Hematopoietic multipotent progenitor cell treated with erythropoietin and hydrocortisone succinate and interleukin-3 and kit ligand, for 17 days (in vitro differentiated cells): ENCODE results near the gene NDUFAF4.
"Not testable (repeated sequence)": the region's sequence is repeated elsewhere in the genome, so short reads cannot be mapped to it uniquely, and the experiment has no call there.

ENCODE experiments used
- DNase-seq: peaks from one replicate; pipeline ENCODE4 v3.0.0-alpha.2; 2015; ENCODE audit warnings: low spot score

Gene NDUFAF4

DNA sequence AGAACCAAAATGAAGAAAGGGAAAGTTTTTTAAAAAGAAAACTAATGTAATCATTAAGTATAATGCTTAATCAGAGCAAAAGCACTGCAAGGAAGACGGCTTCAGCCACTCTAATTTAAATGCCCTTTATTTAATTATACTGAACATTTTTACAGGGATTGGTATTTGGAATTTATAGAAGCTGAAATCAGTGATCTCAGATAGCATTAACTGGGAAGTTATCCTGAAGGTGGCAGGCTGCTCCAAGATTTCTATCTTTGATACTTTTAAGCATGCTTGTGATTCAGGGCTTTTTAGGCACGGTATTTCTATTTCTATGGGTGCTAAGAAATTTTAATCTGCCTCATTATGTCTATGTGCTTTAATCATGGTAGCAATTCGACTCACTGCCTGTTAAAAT, 1.3 kb upstream of the NDUFAF4 start:
- peak; percentile 19 for DNase-seq

DNA sequence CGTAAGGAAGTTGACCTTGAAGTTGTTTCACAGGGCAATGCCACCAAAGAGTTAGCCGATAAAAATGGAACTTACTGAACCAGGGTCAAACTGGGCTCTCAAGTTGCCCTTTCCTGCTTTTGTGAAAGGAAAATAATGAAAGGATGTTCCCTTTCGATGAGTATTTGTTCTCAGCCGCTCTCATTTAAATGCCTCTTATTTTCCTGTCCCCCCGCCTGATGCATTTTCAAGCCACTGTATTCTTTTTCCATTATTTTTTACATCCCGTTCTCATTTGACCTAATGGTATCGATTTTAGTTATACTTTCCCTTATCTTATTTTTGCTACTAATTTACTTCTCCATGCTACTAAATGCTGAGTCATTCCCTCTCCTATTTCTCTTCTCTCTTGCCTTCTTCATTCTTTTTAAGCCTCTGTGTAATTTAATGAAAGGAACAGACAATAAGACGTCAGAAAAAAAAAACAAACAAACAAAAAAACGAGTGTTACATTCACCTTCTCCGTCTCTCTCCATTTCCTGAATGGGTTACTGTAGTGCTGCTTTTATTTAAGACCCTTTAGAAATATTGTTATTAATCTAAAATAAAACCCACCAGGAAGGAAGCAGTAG, 655 bp upstream of the NDUFAF4 start:
- peak; percentile 61 for DNase-seq

DNA sequence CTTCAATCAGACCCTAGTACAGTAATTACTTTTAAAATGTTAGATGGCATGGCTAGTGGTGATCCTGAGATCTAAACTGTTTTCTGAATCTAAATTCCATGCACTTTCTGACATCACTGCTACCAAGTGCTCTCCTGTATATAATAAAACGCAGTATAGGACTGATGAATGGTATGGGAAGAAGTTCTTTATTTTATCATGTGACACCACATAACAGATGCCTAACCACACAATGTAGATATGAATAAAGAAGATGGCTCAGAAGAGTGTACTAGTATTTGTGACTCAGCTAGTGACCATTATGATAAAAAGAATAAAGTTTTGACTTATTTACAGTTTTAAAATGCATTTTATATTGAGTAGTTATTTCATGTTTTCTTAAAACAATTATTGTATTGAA, 8.5 kb downstream of the NDUFAF4 start:
- DNase-seq: no peak

DNA sequence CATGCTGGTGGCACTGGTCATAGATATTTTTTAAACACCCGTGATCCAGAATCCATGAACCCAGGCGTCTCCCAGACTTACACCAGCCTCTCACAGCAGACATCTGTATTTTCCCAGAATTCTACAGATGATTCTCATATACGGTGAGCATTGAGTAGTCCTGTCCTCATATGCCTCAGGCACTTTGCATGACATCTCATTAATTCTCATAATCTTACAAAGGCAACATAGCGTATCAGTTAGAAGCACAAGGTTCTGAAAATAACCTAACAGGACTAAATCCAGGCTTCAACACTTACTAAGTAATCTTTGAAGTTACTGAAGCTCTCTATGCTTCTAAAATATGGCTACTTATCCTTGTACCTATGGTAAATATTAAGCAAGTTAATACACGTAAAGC, 8.9 kb downstream of the NDUFAF4 start:
- DNase-seq: no peak

DNA sequence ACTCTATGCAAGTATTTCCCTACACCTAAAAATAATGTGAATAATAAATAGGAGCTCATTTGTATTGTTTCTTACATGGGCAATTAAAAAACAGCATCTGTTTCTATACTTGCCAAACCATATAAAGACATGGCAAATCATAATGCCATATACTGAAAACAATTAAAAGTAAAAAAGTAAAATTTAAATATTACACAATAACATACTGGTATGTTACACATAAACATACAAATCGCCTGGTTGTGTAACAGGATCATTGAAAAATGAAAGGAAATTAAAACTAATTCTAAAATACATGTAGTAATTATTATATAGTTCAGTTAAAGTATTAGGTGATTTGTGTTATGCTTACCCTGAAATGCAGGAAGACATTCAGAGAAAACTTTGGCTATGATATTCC, 11.2 kb downstream of the NDUFAF4 start:
- DNase-seq: no peak

DNA sequence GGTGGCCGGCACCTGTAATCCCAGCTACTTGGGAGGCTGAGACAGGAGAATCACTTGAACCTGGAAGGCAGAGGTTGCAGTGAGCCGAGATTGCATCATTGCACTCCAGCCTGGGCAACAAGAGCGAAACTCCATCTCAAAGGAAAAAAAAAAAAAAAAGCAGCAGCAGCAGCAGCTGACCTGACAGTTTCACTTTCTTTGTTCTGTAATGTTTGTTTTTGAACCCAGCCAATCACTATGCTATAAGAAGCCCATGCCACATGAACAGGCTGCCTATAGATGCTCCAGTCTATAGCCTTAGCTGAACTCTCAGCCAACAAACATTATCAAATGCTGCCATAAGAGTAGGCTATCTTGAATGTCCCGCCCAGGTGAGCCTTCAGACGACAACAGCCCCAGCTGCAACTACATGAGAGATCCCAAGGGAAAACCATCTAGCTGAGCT, 12.5 kb downstream of the NDUFAF4 start:
- not testable (repeated sequence) for DNase-seq

DNA sequence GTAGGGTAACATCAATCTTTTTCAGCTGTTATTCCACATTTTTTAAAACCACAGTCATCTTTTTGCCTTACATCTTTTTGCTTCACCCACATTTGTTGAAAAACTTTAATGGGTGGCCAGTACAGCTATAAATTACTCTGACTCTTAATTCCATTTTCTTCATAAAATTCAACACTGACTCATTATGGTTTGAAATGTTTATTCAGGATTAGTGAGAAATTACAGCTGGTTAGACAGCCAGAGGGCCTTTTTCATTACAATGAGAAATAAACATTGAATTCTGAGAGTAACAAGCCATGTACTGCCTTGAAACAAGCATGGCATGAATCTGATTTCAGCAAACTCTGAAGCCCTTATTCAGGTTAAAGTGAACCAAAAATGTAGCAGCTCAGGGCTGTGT, 19.5 kb downstream of the NDUFAF4 start:
- DNase-seq: no peak

DNA sequence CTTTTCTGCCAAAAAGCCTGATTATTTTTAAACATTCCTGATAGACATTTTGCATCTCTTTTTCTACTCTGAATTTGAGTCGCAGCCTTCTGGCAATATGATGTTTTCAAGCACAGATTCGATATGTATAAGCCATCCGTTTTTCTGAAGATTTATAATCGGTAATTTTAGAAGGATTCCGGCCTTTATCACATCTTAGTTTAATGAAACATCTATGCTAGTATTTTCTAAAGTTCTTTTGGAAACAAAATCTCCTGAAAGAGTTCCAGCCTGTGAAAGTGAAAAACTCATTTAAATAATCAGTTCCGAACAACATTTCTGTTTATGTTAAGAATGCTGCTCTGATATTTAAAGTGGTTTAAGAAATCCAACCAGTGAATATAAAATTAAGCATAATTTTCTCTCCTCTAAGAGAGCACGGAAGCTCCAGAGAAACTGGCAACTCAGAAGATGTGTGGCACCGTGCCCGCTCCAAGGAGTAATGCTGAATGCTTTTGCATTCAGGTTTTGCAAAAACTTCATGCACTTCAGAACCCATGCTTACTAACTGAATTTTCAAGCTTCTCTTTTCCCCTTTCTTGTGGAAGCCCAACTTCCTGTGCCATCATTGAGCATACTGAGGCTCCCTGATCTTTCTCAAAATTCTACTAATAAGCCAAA, 20.7 kb downstream of the NDUFAF4 start:
- DNase-seq: no peak

DNA sequence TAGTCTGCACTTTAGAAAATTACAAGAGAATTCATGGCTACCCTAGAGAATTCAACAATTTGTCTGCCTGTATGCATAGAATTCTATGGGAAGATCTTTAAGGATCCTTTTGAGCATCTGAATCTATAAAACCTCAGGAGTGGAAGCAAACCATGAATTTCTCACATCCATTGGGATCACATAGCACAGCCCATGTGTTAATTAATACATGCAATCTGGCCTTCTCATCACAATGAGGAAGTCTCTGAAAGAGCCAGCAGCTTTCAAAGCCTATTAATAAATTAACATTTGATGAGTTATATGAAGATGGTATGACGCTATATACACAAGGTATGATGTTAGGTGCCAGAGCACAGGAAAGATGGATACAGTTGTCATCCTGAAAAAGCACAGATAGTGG, 24.7 kb downstream of the NDUFAF4 start:
- no peak for DNase-seq

DNA sequence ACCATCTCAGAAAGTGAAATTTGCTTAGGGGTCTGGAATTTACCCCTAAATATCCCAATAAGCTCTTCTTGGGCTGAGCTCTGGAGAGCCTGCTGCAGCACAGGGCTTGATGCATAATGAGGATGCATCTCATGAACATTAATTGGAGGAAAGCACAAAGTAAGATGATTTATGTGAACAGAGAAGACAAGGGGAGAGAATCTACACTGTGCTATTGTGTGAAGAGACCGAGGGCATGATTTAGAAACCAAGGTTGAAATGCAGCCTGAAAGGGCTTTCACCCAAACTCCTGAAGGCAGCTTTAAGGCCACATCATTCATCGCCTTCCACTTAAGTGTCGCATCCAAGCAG, 32.7 kb downstream of the NDUFAF4 start:
- DNase-seq: no peak

DNA sequence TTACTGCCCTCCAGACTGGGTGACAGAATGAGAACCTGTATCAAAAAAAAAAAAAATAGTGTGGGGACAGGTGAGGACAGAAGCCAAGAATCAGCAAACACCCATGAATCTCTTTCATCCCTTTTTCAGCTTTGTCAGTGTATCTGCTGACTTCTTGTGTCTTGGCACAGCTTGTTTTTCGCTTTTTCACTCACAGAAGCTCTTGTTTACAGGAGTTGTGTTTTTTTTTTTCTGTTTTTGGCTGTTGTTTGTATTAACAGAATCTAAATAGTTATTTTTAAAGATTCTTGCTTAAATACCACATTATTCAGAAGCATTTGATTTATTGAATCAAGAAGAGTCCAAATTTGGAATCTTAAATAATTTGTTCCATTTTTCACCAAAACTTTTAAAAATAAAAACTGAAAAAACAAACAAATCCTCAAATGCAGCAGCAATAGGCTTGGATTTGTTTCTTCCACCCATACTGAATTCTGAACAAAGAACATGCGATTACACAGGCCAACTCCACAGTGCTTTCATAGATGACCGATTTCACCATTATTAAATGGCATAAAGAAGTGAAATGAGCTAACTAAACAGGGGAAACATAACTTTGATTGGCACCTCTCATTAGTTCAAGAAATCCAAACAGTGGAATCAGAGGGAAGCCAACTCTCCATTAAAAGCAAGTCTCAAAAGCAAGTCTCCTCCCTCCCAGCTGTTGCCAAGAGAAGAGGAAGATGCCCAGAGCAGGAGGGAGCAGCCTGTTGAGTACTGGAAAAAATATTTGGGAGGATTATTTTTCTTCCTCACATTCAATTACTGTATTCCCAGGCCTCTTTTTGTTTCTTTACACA, 33.3 kb downstream of the NDUFAF4 start:
- no peak for DNase-seq

DNA sequence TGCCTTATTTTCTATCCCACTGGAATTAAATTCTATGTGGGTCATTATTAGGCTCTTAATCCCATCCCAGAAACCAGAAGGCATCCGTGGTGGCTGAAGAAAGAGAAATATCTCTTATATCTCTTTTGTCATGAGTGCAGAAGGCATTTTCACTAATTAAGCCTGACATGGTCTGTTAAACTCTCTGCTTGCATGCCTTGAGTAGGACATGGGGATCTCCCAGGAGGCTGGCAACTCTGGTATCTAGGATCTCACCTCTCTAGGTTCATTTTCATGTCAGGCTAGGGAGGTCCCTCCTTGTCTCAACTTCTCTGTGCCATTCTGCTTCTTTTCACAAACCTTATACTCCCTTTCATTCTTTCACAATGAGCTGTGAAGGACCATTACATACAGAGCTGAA, 35.1 kb downstream of the NDUFAF4 start:
- no peak for DNase-seq

DNA sequence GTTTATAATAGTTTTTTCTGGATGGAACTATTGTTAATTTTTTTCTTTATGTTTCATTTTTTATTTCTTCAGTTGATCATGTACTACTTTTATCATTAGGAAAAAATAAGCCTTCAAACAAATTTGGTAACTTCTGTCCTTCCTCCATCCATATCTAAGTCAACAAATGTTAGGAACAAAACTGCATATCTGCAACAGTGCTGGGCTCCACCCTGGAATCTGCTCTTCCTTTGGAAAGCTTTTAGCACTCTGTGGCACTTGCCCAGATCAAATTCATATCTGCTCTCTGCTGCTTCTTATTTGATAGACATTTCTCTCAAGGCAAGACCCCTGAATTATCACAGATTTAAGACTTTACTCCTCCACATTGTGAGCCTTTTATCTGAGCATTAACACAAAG, 36.1 kb downstream of the NDUFAF4 start:
- DNase-seq: no peak

DNA sequence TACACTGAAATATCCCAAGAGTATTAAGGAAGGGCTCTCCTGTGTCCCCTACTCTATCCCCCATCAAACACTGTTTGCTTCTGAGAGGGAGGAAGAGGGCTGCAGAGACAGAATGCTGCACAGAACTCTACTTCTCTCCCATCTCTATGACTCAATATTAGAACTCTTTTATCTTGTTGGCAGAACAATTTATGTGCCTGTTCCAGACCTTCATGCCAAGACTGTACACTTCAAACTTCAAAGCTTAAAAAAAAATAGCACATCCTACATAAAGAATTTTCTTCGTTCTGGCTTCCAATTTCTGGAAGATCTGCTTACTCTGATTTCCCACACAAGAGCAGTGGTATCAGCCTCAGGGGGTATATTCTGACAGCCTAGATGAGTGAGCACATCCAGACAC, 40.8 kb downstream of the NDUFAF4 start:
- no peak for DNase-seq

DNA sequence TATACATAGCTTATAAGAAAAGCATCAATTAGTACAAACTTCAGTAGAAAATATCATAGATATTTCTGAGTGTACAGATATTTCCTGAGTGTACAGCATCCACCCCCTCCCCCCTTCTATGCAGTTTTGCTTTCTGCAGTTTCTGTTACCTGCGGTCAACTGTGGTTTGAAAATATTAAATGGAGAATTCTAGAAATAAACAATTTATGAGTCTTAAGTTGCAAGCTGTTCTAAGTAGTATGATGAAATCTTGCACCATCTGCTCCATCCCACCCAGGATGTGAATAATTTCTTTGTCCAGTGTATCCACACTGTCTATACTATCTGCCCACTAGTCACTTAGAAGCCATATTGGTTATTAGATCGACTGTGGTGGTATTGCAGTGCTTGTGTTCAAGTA, 44.6 kb downstream of the NDUFAF4 start:
- no peak for DNase-seq

DNA sequence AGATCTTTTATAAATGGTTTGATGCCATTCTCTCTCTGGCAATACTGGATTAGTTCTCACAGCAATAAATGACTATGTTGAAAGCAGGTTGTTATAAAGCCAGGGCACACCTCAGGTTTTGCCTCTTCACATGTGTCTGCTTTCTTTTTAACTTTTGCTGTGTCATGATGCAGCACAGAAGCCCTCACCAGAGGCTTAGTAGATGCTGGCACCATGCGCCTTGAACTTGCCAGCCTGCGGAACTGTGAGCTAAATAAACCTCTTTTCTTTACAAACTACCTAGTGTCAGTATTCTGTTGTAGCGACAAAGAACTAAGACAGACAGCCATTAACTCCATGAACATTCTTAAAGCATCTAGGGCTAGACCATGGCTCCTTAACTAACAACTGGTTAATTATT, 45.1 kb downstream of the NDUFAF4 start:
- no peak for DNase-seq

DNA sequence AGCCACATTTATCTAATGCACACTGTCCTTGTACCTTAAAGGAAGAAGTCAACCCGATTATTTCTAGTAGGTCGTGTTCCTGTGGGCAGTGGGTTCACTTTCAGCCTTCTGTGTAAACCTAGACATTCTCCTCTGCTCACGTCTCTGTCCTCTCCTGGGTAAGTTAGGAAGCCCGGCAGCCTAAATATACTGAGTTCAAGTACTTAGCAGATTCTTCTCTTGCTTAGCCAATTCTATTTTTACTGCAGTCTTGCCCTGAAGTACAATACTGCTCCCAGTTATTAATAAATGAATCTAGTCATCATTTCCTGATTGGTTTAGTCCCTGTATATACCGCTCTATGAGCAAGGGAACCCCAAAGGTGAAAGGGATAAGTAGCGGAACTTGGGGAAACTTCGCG, 45.8 kb downstream of the NDUFAF4 start:
- DNase-seq: no peak

DNA sequence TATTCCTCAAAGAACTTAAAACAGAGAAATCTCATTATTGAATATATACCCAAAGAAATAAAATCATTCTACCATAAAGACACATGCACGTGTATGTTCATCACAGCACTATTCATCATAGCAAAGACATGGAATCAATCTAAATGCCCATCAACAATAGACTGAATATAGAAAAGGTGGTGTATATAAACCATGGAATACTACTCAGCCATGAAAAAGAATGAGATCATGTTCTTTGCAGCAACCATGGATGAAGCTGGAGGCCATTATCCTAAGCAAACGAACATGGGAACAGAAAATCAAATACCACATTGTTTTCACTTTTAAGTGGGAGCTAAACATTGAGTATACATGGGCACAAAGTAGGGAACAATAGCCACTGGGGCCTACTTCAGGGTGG, 48.1 kb downstream of the NDUFAF4 start:
- DNase-seq: no peak

DNA sequence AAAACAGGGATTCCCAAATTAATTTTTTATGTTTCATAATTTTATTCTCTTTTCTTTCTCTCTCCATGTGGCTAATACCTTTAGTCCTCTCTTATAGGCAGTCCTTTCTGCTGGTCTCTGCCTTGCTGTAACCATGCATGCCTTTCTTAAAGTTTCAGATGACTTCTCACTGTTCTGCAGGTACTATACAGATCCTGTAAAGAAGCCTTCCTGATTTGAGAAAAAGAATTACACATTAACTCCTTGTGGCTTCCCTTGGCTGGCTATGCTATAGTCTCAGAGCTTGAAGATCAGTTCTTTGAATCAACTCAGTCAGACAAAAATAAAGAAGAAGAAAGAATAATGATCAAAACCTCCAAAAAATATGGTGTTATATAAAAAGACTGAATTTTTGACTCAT, 53.2 kb downstream of the NDUFAF4 start:
- DNase-seq: no peak

DNA sequence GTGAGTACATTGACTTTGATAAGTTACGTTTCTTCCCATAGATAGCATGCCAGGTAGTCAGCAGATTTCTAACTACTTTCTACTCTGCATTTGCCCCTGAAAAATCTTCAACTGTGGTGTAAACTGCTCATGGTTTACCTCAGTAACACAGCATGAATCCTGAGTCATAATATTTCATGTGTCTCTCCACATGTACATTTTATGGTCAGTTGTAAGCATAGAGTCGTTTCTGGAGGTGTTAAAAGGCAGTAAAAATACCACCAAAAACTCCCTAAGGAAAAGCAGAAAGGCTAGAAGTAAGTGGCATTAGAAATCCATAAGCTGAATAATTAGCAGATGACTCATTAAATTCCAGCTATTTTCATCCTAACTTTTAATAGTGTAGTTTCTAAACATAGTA, 56.3 kb downstream of the NDUFAF4 start:
- no peak for DNase-seq
